ENCODE measurements around the gene GGT1.
"Not testable (repeated sequence)": the region's sequence is repeated elsewhere in the genome, so short reads cannot be mapped to it uniquely, and the experiment has no call there.

GGT1 gene

GRCh38 chr22:24608327-24608726, 5.3 kb downstream of the GGT1 start:
- CTCF ChIA-PET; H3K27me3 ChIP-seq (replicated peaks in 2 of 5; ENCODE audit: control insufficient read depth in 4 of 5, insufficient read depth in 5 of 5, low read length in 4 of 5); DNase-seq; H3K4me3 ChIP-seq (ENCODE audit: control insufficient read depth in 1 of 7, extremely low read depth in 1 of 7, insufficient read depth in 4 of 7, low read depth in 2 of 7, low read length in 6 of 7); H3K27ac ChIP-seq (ENCODE audit: insufficient read depth in 1 of 2, low read depth in 1 of 2, low read length in 2 of 2, poor library complexity in 1 of 2, severe bottlenecking in 2 of 2); H3K9me3 ChIP-seq (ENCODE audit: control extremely low read depth in 1 of 5, control insufficient read depth in 4 of 5, insufficient read depth in 2 of 5, low read depth in 1 of 5, low read length in 4 of 5); POLR2A ChIA-PET; H3K36me3 ChIP-seq (ENCODE audit: control insufficient read depth in 4 of 4, insufficient read depth in 4 of 4, low read length in 3 of 4): not testable (repeated sequence)
- 100% methylated on average over 2 of the region's 6 CpGs for WGBS (ENCODE audit: insufficient coverage)
- peaks cover 0 to 20% (median 13%) of the 10 kb centered on the region in 4 experiments for H3K4me1 ChIP-seq (ENCODE audit: control extremely low read depth in 1 of 4, control insufficient read depth in 4 of 4, insufficient read depth in 4 of 4, low read length in 3 of 4)

- H3K27ac ChIP-seq (ENCODE audit: insufficient read depth in 1 of 2, low read depth in 1 of 2, low read length in 2 of 2, poor library complexity in 1 of 2, severe bottlenecking in 2 of 2); H3K36me3 ChIP-seq (ENCODE audit: control insufficient read depth in 4 of 4, insufficient read depth in 4 of 4, low read length in 3 of 4); H3K27me3 ChIP-seq (replicated peaks in 2 of 5; ENCODE audit: control insufficient read depth in 4 of 5, insufficient read depth in 5 of 5, low read length in 4 of 5); H3K4me3 ChIP-seq (ENCODE audit: control insufficient read depth in 1 of 7, extremely low read depth in 1 of 7, insufficient read depth in 4 of 7, low read depth in 2 of 7, low read length in 6 of 7); DNase-seq; POLR2A ChIA-PET; H3K9me3 ChIP-seq (ENCODE audit: control extremely low read depth in 1 of 5, control insufficient read depth in 4 of 5, insufficient read depth in 2 of 5, low read depth in 1 of 5, low read length in 4 of 5); CTCF ChIA-PET: not testable (repeated sequence)
- H3K4me1 ChIP-seq (ENCODE audit: control extremely low read depth in 1 of 4, control insufficient read depth in 4 of 4, insufficient read depth in 4 of 4, low read length in 3 of 4): peaks cover 0 to 13% (median 10%) of the 10 kb centered on the region in 4 experiments
- no CpG with 5 or more reads among the region's 3 CpGs for WGBS (ENCODE audit: insufficient coverage)
Measured at GRCh38 chr22:24609888-24610287, 6.9 kb downstream of the GGT1 start.

DNA sequence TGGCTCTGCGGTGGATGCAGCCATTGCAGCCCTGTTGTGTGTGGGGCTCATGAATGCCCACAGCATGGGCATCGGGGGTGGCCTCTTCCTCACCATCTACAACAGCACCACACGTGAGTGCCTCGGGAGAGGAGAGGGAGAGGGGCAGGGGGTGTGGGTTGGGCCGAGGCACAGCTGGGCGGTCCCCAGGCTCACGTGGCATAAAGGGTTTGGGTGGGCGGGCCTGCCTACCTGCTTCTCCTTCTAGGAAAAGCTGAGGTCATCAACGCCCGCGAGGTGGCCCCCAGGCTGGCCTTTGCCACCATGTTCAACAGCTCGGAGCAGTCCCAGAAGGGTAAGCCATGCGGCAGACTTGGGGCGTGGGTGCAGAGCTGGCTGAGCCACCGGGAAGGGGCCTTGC, 11.8 kb downstream of the GGT1 start:
- WGBS (ENCODE audit: insufficient coverage): 92% methylated on average over 7 of the region's 15 CpGs
- H3K4me1 ChIP-seq (ENCODE audit: control extremely low read depth in 1 of 4, control insufficient read depth in 4 of 4, insufficient read depth in 4 of 4, low read length in 3 of 4); H3K4me3 ChIP-seq (ENCODE audit: control insufficient read depth in 1 of 7, extremely low read depth in 1 of 7, insufficient read depth in 4 of 7, low read depth in 2 of 7, low read length in 6 of 7); H3K36me3 ChIP-seq (ENCODE audit: control insufficient read depth in 4 of 4, insufficient read depth in 4 of 4, low read length in 3 of 4); H3K9me3 ChIP-seq (ENCODE audit: control extremely low read depth in 1 of 5, control insufficient read depth in 4 of 5, insufficient read depth in 2 of 5, low read depth in 1 of 5, low read length in 4 of 5); H3K27ac ChIP-seq (ENCODE audit: insufficient read depth in 1 of 2, low read depth in 1 of 2, low read length in 2 of 2, poor library complexity in 1 of 2, severe bottlenecking in 2 of 2); CTCF ChIA-PET; DNase-seq; POLR2A ChIA-PET; H3K27me3 ChIP-seq (replicated peaks in 2 of 5; ENCODE audit: control insufficient read depth in 4 of 5, insufficient read depth in 5 of 5, low read length in 4 of 5): not testable (repeated sequence)

DNA sequence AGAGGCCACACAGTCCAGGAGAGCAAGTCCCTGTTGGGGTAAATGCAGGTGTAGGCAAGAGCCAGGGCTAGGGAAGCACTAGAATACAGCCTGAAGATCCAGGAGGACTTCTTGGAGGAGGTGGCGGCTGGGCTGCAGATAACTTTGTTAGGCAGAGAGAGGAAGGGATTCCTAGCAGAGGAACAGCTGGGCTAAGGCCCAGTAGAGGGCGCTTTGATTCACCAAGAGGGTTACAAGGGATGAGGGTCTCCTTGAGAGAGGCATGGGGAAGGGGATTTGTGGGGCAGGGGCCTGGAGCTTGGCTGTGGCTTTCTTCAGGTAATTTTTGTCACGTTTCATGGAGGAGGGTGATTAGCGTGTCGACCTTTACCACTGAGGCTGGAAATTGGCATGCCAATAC, 18.3 kb downstream of the GGT1 start:
- no CpG with 5 or more reads among the region's 5 CpGs for WGBS (ENCODE audit: insufficient coverage)
- H3K4me3 ChIP-seq (ENCODE audit: control insufficient read depth in 1 of 7, extremely low read depth in 1 of 7, insufficient read depth in 4 of 7, low read depth in 2 of 7, low read length in 6 of 7); DNase-seq; CTCF ChIA-PET; H3K4me1 ChIP-seq (ENCODE audit: control extremely low read depth in 1 of 4, control insufficient read depth in 4 of 4, insufficient read depth in 4 of 4, low read length in 3 of 4); H3K36me3 ChIP-seq (ENCODE audit: control insufficient read depth in 4 of 4, insufficient read depth in 4 of 4, low read length in 3 of 4); H3K9me3 ChIP-seq (ENCODE audit: control extremely low read depth in 1 of 5, control insufficient read depth in 4 of 5, insufficient read depth in 2 of 5, low read depth in 1 of 5, low read length in 4 of 5); H3K27ac ChIP-seq (ENCODE audit: insufficient read depth in 1 of 2, low read depth in 1 of 2, low read length in 2 of 2, poor library complexity in 1 of 2, severe bottlenecking in 2 of 2); H3K27me3 ChIP-seq (replicated peaks in 2 of 5; ENCODE audit: control insufficient read depth in 4 of 5, insufficient read depth in 5 of 5, low read length in 4 of 5); POLR2A ChIA-PET: not testable (repeated sequence)

DNA sequence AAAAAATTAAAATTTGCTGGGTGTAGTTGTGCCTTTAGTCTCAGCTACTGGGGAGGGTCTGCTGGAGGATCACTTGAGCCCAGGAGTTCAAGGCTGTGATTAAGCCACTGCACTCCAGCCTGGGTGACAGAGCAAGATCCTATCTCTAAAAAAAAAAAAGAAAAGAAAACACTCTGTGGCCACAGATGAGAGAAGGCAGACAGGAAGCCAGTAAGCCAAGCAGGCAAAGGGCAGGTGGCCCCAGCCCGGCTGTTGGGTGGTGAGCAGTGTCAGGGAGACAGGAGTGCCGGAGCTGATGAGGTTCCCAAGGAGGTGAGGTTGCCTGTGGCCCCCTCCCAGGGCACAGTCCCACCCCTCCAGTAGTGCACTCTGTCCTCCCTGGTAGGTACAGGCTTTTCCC, 19.6 kb downstream of the GGT1 start:
- DNase-seq: peak in 2 of 3 donors; percentile 44 to 56
- CTCF ChIA-PET: not testable (repeated sequence)
- WGBS (ENCODE audit: insufficient coverage): 0% methylated on average over 1 of the region's 2 CpGs

DNA sequence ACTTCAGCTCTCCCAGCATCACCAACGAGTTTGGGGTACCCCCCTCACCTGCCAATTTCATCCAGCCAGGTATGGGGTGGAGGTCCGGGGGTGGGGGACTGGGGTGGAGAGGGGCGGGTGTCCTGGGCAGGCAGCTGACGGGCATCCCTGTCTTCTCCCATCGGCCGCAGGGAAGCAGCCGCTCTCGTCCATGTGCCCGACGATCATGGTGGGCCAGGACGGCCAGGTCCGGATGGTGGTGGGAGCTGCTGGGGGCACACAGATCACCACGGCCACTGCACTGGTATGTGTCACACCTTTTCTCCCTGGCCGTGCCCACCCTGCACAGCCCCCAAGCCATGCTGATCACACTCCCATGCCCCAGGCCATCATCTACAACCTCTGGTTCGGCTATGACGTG, 24.9 kb downstream of the GGT1 start:
- POLR2A ChIA-PET; CTCF ChIA-PET; H3K27me3 ChIP-seq (replicated peaks in 2 of 5; ENCODE audit: control insufficient read depth in 4 of 5, insufficient read depth in 5 of 5, low read length in 4 of 5); H3K27ac ChIP-seq (ENCODE audit: insufficient read depth in 1 of 2, low read depth in 1 of 2, low read length in 2 of 2, poor library complexity in 1 of 2, severe bottlenecking in 2 of 2); H3K9me3 ChIP-seq (ENCODE audit: control extremely low read depth in 1 of 5, control insufficient read depth in 4 of 5, insufficient read depth in 2 of 5, low read depth in 1 of 5, low read length in 4 of 5); H3K4me3 ChIP-seq (ENCODE audit: control insufficient read depth in 1 of 7, extremely low read depth in 1 of 7, insufficient read depth in 4 of 7, low read depth in 2 of 7, low read length in 6 of 7); DNase-seq; H3K36me3 ChIP-seq (ENCODE audit: control insufficient read depth in 4 of 4, insufficient read depth in 4 of 4, low read length in 3 of 4): not testable (repeated sequence)
- H3K4me1 ChIP-seq (ENCODE audit: control extremely low read depth in 1 of 4, control insufficient read depth in 4 of 4, insufficient read depth in 4 of 4, low read length in 3 of 4): peaks cover 0 to 18% (median 15%) of the 10 kb centered on the region in 4 experiments
- WGBS (ENCODE audit: insufficient coverage): no CpG with 5 or more reads among the region's 16 CpGs

More for the DNA sequence above, 19.6 kb downstream of the GGT1 start:
- H3K27me3 ChIP-seq (replicated peaks in 2 of 5; ENCODE audit: control insufficient read depth in 4 of 5, insufficient read depth in 5 of 5, low read length in 4 of 5); H3K4me3 ChIP-seq (ENCODE audit: control insufficient read depth in 1 of 7, extremely low read depth in 1 of 7, insufficient read depth in 4 of 7, low read depth in 2 of 7, low read length in 6 of 7); H3K36me3 ChIP-seq (ENCODE audit: control insufficient read depth in 4 of 4, insufficient read depth in 4 of 4, low read length in 3 of 4); H3K9me3 ChIP-seq (ENCODE audit: control extremely low read depth in 1 of 5, control insufficient read depth in 4 of 5, insufficient read depth in 2 of 5, low read depth in 1 of 5, low read length in 4 of 5); H3K4me1 ChIP-seq (ENCODE audit: control extremely low read depth in 1 of 4, control insufficient read depth in 4 of 4, insufficient read depth in 4 of 4, low read length in 3 of 4); POLR2A ChIA-PET; H3K27ac ChIP-seq (ENCODE audit: insufficient read depth in 1 of 2, low read depth in 1 of 2, low read length in 2 of 2, poor library complexity in 1 of 2, severe bottlenecking in 2 of 2): not testable (repeated sequence)

GRCh38 chr22:24629069-24629468, 26.1 kb downstream of the GGT1 start:
- H3K36me3 ChIP-seq (ENCODE audit: control insufficient read depth in 4 of 4, insufficient read depth in 4 of 4, low read length in 3 of 4); H3K4me3 ChIP-seq (ENCODE audit: control insufficient read depth in 1 of 7, extremely low read depth in 1 of 7, insufficient read depth in 4 of 7, low read depth in 2 of 7, low read length in 6 of 7); DNase-seq; CTCF ChIA-PET; H3K27ac ChIP-seq (ENCODE audit: insufficient read depth in 1 of 2, low read depth in 1 of 2, low read length in 2 of 2, poor library complexity in 1 of 2, severe bottlenecking in 2 of 2); H3K9me3 ChIP-seq (ENCODE audit: control extremely low read depth in 1 of 5, control insufficient read depth in 4 of 5, insufficient read depth in 2 of 5, low read depth in 1 of 5, low read length in 4 of 5); H3K27me3 ChIP-seq (replicated peaks in 2 of 5; ENCODE audit: control insufficient read depth in 4 of 5, insufficient read depth in 5 of 5, low read length in 4 of 5); POLR2A ChIA-PET: not testable (repeated sequence)
- WGBS (ENCODE audit: insufficient coverage): 80% methylated on average over 2 of the region's 11 CpGs
- H3K4me1 ChIP-seq (ENCODE audit: control extremely low read depth in 1 of 4, control insufficient read depth in 4 of 4, insufficient read depth in 4 of 4, low read length in 3 of 4): peaks cover 0 to 29% (median 25%) of the 10 kb centered on the region in 4 experiments

Data from common myeloid progenitor, CD34-positive (primary cell).